NCI-H1417 treated with DMSO at 0.1 percent for 48 hours (cell line): ENCODE results near the gene TECR.
"Not testable (repeated sequence)": the region's sequence is repeated elsewhere in the genome, so short reads cannot be mapped to it uniquely, and the experiment has no call there.

Source experiments
- DNase-seq: peaks from one replicate; lab custom pipeline; 2025; lab: John Stamatoyannopoulos, UW

TECR gene

GRCh38 chr19:14529254-14530004 is at the start of gene TECR:
TSS of gene TECR (plus strand) at chr19:14529594. CDS start at chr19:14529697, 103 bp downstream.
- DNase-seq, result peak; percentile 96

- no peak for DNase-seq
Observed at GRCh38 chr19:14479975-14480699, 49.3 kb upstream of the TECR start.

GRCh38 chr19:14480700-14481079 is 48.7 kb upstream of the TECR start:
- DNase-seq, result no peak

- no peak for DNase-seq
Observed at GRCh38 chr19:14482172-14482941, 47.0 kb upstream of the TECR start.

- no peak for DNase-seq
Observed at GRCh38 chr19:14487370-14488125, 41.8 kb upstream of the TECR start.

- no peak for DNase-seq
Observed at GRCh38 chr19:14492756-14493337, 36.5 kb upstream of the TECR start.

GRCh38 chr19:14494411-14494810 is 35.0 kb upstream of the TECR start:
- DNase-seq, result no peak

- no peak for DNase-seq
Observed at GRCh38 chr19:14494910-14495671, 34.3 kb upstream of the TECR start.

GRCh38 chr19:14495672-14496028 is 33.7 kb upstream of the TECR start:
- no peak for DNase-seq

- peak; percentile 97 for DNase-seq
Observed at GRCh38 chr19:14496029-14496833, 33.2 kb upstream of the TECR start, which contains the start of gene GIPC1. TSS of gene GIPC1 (minus strand) at chr19:14496127. CDS start at chr19:14482976, 13,151 bp downstream.

- DNase-seq, result no peak
Observed at GRCh38 chr19:14496834-14497227, 32.6 kb upstream of the TECR start.

GRCh38 chr19:14497228-14497921 is 32.0 kb upstream of the TECR start:
- no peak for DNase-seq

GRCh38 chr19:14502334-14503092 is 26.9 kb upstream of the TECR start:
- DNase-seq, result no peak

GRCh38 chr19:14503285-14503684 is 26.1 kb upstream of the TECR start:
- no peak for DNase-seq

GRCh38 chr19:14504575-14504974 is 24.8 kb upstream of the TECR start:
- DNase-seq, result not testable (repeated sequence)

- no peak for DNase-seq
Observed at GRCh38 chr19:14505488-14506239, 23.7 kb upstream of the TECR start.

- no peak for DNase-seq
Observed at GRCh38 chr19:14507704-14508542, 21.5 kb upstream of the TECR start.
